ENCODE measurements around the gene KLHDC3.

The KLHDC3 gene

GRCh38 chr6:43058531-43058930 lies 44.5 kb downstream of the KLHDC3 start:
- no peak for DNase-seq (ENCODE audit: low spot score)

GRCh38 chr6:43059168-43060033 lies 45.4 kb downstream of the KLHDC3 start, which contains the start of the genes KLC4 and MRPL2:
KLC4 (plus strand) TSS chr6:43059631; CDS start chr6:43061336, 1,705 bp downstream.
MRPL2 (minus strand) TSS chr6:43059434; CDS start chr6:43059381, 53 bp downstream.
- DNase-seq (ENCODE audit: low spot score) = peak; percentile 99

- no peak for DNase-seq (ENCODE audit: low spot score)
These were observed 46.1 kb downstream of the KLHDC3 start for GRCh38 chr6:43060034-43060754.

- DNase-seq (ENCODE audit: low spot score) = no peak
These were observed 46.9 kb downstream of the KLHDC3 start for GRCh38 chr6:43060755-43061633.

- no peak for DNase-seq (ENCODE audit: low spot score)
These were observed 47.8 kb downstream of the KLHDC3 start for GRCh38 chr6:43061861-43062260.

GRCh38 chr6:43062818-43063217 lies 48.8 kb downstream of the KLHDC3 start:
- DNase-seq (ENCODE audit: low spot score) = no peak

GRCh38 chr6:43070028-43070632 lies 56.1 kb downstream of the KLHDC3 start:
- no peak for DNase-seq (ENCODE audit: low spot score)

All from pons (tissue), 1 donor.